HCT116 (cell line): ENCODE results near the gene SLC35E2B.
"Not testable (repeated sequence)": the region's sequence is repeated elsewhere in the genome, so short reads cannot be mapped to it uniquely, and the experiment has no call there.

Source experiments
- EZH2 ChIP-seq: fragments of 200-600 bp; sonication (generic); IDR thresholded peaks from 2 replicates; pipeline ENCODE4 v1.6.1; 2017; ENCODE audit warnings: antibody characterized with exemption, mixed run types
- POLR2AphosphoS5 ChIP-seq: IDR thresholded peaks from 2 replicates; pipeline ENCODE4 v1.6.1; 2011; ENCODE audit warnings: mild to moderate bottlenecking, low read depth, low read length, moderate library complexity
- YY1 ChIP-seq: IDR thresholded peaks from 2 replicates; pipeline ENCODE4 v1.6.1; 2011; ENCODE audit warnings: low read length, low read depth, moderate library complexity, mild to moderate bottlenecking; ENCODE audit not compliant: insufficient replicate concordance; ENCODE audit errors: extremely low read depth
- TF ChIP-seq, protein P1 (sequence below), 3 experiments: fragments of 200-600 bp in 1 of 3; sonication (generic) in 1 of 3; IDR thresholded peaks in 2 of 3; conservative IDR thresholded peaks in 1 of 3; 2 replicates each; pipeline ENCODE4 v1.5.1; 2012 to 2017; ENCODE audit warnings: low read depth in 2 of 3, low read length in 2 of 3, antibody characterized with exemption in 1 of 3, borderline replicate concordance in 1 of 3, control low read depth in 1 of 3, mild to moderate bottlenecking in 1 of 3, mixed read lengths in 1 of 3, mixed run types in 1 of 3, moderate library complexity in 1 of 3; ENCODE audit not compliant: insufficient read depth in 1 of 3
- TF ChIP-seq, protein P2 (sequence below): IDR thresholded peaks from 2 replicates; pipeline ENCODE4 v1.6.1; 2012

GRCh38 chr1:1638528-1638927 lies 54.1 kb downstream of the SLC35E2B start:
- TF ChIP-seq, protein P1, sequence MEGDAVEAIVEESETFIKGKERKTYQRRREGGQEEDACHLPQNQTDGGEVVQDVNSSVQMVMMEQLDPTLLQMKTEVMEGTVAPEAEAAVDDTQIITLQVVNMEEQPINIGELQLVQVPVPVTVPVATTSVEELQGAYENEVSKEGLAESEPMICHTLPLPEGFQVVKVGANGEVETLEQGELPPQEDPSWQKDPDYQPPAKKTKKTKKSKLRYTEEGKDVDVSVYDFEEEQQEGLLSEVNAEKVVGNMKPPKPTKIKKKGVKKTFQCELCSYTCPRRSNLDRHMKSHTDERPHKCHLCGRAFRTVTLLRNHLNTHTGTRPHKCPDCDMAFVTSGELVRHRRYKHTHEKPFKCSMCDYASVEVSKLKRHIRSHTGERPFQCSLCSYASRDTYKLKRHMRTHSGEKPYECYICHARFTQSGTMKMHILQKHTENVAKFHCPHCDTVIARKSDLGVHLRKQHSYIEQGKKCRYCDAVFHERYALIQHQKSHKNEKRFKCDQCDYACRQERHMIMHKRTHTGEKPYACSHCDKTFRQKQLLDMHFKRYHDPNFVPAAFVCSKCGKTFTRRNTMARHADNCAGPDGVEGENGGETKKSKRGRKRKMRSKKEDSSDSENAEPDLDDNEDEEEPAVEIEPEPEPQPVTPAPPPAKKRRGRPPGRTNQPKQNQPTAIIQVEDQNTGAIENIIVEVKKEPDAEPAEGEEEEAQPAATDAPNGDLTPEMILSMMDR (IDR thresholded peaks at IDR 0.05 in 2 of 3, conservative IDR thresholded peaks at IDR 0.05 in 1 of 3; ENCODE audit: borderline replicate concordance in 1 of 3, insufficient read depth in 1 of 3, low read depth in 2 of 3, low read length in 2 of 3), result not testable (repeated sequence)
- not testable (repeated sequence) for TF ChIP-seq EZH2, YY1, POLR2AphosphoS5
- TF ChIP-seq, protein P2, sequence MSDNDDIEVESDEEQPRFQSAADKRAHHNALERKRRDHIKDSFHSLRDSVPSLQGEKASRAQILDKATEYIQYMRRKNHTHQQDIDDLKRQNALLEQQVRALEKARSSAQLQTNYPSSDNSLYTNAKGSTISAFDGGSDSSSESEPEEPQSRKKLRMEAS, result not testable (repeated sequence)
